Upper lobe of left lung (tissue), 6 donors: ENCODE results near the gene KDELR1. TPM values are rescaled to one million over a fixed set of nuclear protein-coding genes. Genes with fewer than 3 reads are reported as not detected.

Experiments
- ATAC-seq, 2 donors: fragments of 200-7000 bp; cut with Tn5 transposase; one replicate each; pipeline ENCODE4 v1.9.1; 2022; ENCODE audit warnings: mild to moderate bottlenecking in 2 of 2, moderate library complexity in 2 of 2; ENCODE audit not compliant: low FRiP score in 2 of 2
- DNase-seq, 2 donors: peaks; one replicate each; pipeline ENCODE4 v3.0.0-alpha.2; 2019 to 2020
- H3K27ac ChIP-seq, 4 donors: fragments of 200-600 bp; sonication (generic); one replicate each; pipeline ENCODE4 v1.5.1; 2016 to 2019
- H3K27me3 ChIP-seq, 4 donors: fragments of 200-600 bp; sonication (generic); one replicate each; pipeline ENCODE4 v1.5.1; 2017 to 2019
- H3K36me3 ChIP-seq, 4 donors: fragments of 200-600 bp; sonication (generic); one replicate each; pipeline ENCODE4 v1.5.1; 2016 to 2019
- H3K4me1 ChIP-seq, 4 donors: fragments of 200-600 bp; sonication (generic); one replicate each; pipeline ENCODE4 v1.5.1; 2018 to 2019
- H3K4me3 ChIP-seq, 4 donors: fragments of 200-600 bp; sonication (generic); one replicate each; pipeline ENCODE4 v1.5.1; 2017 to 2019; ENCODE audit warnings: mild to moderate bottlenecking in 2 of 4, moderate library complexity in 1 of 4
- H3K9me3 ChIP-seq, 4 donors: fragments of 200-600 bp; sonication (generic); one replicate each; pipeline ENCODE4 v1.5.1; 2018 to 2019
- EP300 ChIP-seq, 4 donors: sonication (generic); formaldehyde crosslinking; IDR thresholded peaks; one replicate each; pipeline ENCODE4 v1.5.1; 2017; ENCODE audit warnings: antibody characterized with exemption in 4 of 4, control low read depth in 2 of 4
- POLR2A ChIP-seq, 4 donors: fragments of 450-650 bp; IDR thresholded peaks; one replicate each; pipeline ENCODE4 v1.5.1; 2016 to 2017; ENCODE audit warnings: antibody characterized with exemption in 4 of 4, mild to moderate bottlenecking in 2 of 4
- POLR2AphosphoS5 ChIP-seq, 2 donors: sonication (generic); formaldehyde crosslinking; IDR thresholded peaks; one replicate each; pipeline ENCODE4 v1.5.1; 2017; ENCODE audit warnings: antibody characterized with exemption in 2 of 2
- WGBS, 2 donors: methylation state at CpG; one replicate each; pipeline ENCODE4 v1.1.5; 2017 to 2018; 5-methylcytosine and 5-hydroxymethylcytosine counted together
- total RNA-seq, 6 donors: library from RNA; depleted of rRNA in 4 of 6; stranded (reverse); fragments of >200 nt in 4 of 6; gene quantifications; one replicate each; pipeline versions ENCODE4 v1.1.0 to v1.2.1, GENCODE V29; 2016 to 2021
- TF ChIP-seq, protein P1 (sequence below), 6 experiments: fragments of 450-650 bp in 4 of 6; fragments of 200-600 bp in 2 of 6; sonication (generic) in 2 of 6; IDR thresholded peaks; one replicate each; pipeline ENCODE4 v1.5.1; 2016 to 2019; ENCODE audit warnings: antibody characterized with exemption in 6 of 6
- donor health status: DM: no; HTN: no; CAD: no; lungs with moderate emphysema.
- donor health status: DM: no; HTN: yes; CAD: no; lungs with severe emphysema.

KDELR1 gene
- total RNA-seq, 6 donors from 2014 or later = 44.6 to 141 (median 96.8) TPM

DNA sequence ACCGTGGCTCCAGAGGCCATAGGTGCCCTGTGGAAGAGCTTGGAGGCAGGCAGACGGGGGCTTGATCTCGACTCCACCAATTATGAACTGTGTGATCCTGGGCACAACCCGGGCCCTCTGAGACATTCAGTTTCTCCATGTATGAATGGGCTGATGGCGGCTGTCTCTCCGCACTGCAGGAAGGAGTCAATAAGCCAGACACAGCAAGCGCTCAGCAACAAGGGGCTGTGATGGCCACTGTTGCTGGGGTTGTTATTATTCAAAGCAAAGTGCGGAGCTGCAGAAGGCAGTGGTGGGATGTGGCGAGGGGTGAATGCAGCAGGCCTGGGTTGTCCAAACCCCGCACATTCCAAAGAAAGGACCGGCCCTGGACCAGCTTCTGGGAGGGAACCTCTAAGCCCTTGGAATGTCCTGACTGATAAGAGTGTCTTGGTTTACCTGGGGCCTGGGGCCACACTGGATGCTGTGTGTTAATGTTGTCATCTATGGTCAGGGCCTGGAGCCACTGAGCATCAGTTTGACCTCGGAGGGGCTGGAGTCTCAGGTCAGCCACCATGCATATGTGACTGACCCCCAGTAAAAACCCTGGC, 35.9 kb downstream of the KDELR1 start:
- WGBS, 2 donors = 89 to 91% methylated on average over 11 to 12 of the region's 12 CpGs
- no peak overlapping the region for H3K27ac ChIP-seq
- no peak for ATAC-seq
- no peaks in the 10 kb centered on the region for H3K27me3 ChIP-seq
- peaks cover 0 to 5% (median 0%) of the 10 kb centered on the region in 4 donors for H3K36me3 ChIP-seq
- no peaks in the 10 kb centered on the region for H3K9me3 ChIP-seq
- no peak for TF ChIP-seq EP300 (IDR thresholded peaks at IDR 0.05)
- no peak for TF ChIP-seq POLR2A (IDR thresholded peaks at IDR 0.05)
- no peak for TF ChIP-seq POLR2AphosphoS5 (IDR thresholded peaks at IDR 0.05)
- TF ChIP-seq, protein P1, sequence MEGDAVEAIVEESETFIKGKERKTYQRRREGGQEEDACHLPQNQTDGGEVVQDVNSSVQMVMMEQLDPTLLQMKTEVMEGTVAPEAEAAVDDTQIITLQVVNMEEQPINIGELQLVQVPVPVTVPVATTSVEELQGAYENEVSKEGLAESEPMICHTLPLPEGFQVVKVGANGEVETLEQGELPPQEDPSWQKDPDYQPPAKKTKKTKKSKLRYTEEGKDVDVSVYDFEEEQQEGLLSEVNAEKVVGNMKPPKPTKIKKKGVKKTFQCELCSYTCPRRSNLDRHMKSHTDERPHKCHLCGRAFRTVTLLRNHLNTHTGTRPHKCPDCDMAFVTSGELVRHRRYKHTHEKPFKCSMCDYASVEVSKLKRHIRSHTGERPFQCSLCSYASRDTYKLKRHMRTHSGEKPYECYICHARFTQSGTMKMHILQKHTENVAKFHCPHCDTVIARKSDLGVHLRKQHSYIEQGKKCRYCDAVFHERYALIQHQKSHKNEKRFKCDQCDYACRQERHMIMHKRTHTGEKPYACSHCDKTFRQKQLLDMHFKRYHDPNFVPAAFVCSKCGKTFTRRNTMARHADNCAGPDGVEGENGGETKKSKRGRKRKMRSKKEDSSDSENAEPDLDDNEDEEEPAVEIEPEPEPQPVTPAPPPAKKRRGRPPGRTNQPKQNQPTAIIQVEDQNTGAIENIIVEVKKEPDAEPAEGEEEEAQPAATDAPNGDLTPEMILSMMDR (IDR thresholded peaks at IDR 0.05) = no peak
- no peaks in the 10 kb centered on the region for H3K4me1 ChIP-seq
- no peak overlapping the region for H3K4me3 ChIP-seq
- no peak for DNase-seq

DNA sequence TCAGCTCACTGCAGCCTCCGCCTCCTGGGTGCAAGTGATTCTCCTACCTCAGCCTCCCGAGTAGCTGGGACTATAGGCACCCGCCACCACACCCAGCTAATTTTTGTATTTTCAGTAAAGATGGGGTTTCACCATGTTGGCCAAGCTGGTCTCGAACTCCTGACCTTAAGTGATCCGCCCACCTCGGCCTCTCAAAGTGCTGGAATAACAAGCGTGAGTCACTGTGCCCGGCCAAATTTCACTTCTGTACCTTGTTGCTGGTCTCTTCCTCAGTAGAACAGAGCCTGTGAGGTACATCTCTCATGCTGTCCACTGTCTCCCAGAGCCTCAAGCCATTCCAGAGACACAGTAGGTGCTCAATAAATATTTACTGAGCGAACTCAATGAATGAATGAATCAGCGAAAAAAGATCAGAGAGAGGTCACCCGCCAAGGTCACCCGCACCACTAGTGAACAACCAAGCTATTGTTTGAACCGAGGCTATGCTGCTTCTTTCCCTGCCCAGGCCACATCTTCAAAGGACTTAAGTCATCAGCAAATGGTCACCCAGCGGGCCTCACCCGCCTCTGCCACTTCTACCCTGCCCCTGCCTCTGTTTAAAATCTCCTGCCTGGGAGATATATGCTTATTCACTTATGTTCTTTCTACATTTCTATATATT, 36.9 kb downstream of the KDELR1 start:
- no peaks in the 10 kb centered on the region for H3K4me1 ChIP-seq
- H3K9me3 ChIP-seq = no peaks in the 10 kb centered on the region
- no peak for TF ChIP-seq POLR2A (IDR thresholded peaks at IDR 0.05)
- TF ChIP-seq POLR2AphosphoS5 (IDR thresholded peaks at IDR 0.05) = no peak
- TF ChIP-seq, protein P1 (IDR thresholded peaks at IDR 0.05) = no peak
- no peak for TF ChIP-seq EP300 (IDR thresholded peaks at IDR 0.05)
- no peaks in the 10 kb centered on the region for H3K36me3 ChIP-seq
- DNase-seq (no peak), ATAC-seq (no peak)
- H3K27me3 ChIP-seq = no peaks in the 10 kb centered on the region
- no peak overlapping the region for H3K27ac ChIP-seq
- no peak overlapping the region for H3K4me3 ChIP-seq
- 85 to 88% methylated on average over 15 of the region's 15 CpGs for WGBS, 2 donors

DNA sequence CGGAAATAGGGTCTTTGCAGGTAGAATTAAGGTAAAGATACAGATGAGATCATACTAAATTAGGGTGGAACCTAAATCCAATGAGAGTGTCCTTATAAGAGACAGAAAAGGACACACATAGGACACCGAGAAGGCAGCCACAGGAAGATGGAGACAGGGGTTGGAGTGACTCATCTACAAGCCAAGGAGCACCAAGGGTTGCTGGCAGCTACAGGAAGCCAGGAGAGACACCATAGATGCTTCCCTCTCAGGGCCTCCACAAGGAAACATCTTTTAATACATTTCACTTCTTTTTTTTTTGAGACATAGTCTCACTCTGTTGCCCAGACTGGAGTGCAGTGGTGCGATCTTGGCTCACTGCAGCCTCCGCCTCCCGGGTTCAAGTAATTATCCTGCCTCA, 37.7 kb downstream of the KDELR1 start:
- 84 to 91% methylated on average over 5 of the region's 5 CpGs for WGBS, 2 donors
- DNase-seq (no peak), ATAC-seq (no peak)
- Histone ChIP-seq H3K27me3 (no peaks in the 10 kb centered on the region), H3K4me1 (no peaks in the 10 kb centered on the region), H3K36me3 (no peaks in the 10 kb centered on the region), H3K9me3 (no peaks in the 10 kb centered on the region), H3K4me3 (no peak overlapping the region), H3K27ac (no peak overlapping the region)
- TF ChIP-seq POLR2A (IDR thresholded peaks at IDR 0.05) = no peak
- TF ChIP-seq, protein P1 (IDR thresholded peaks at IDR 0.05) = no peak
- no peak for TF ChIP-seq POLR2AphosphoS5 (IDR thresholded peaks at IDR 0.05)
- TF ChIP-seq EP300 (IDR thresholded peaks at IDR 0.05) = no peak

DNA sequence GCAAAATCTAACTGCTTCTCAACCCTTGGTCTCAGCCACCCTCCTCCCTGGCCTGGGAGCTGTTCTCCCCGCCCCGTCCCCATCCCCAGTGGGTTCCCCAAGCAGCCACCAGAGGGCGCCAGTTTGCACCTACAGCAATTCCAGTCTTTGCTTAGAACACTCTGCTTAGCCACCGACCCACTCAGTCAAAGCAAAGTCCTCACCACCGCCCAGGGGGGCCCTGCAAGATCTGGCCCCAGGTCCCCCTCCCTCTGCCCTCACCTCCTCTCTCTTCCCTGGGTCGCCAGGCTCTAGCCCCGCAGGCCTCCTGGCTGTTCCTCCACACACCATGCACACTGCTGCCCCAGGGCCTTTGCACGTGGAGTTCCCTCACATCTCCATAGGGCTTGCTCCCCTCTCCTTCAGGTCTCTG, 40.0 kb downstream of the KDELR1 start:
- no peaks in the 10 kb centered on the region for H3K36me3 ChIP-seq
- DNase-seq (peak; percentile 77 to 84), ATAC-seq (peak; percentile 76 to 84)
- H3K4me3 ChIP-seq = no peak overlapping the region
- no peaks in the 10 kb centered on the region for H3K9me3 ChIP-seq
- H3K27ac ChIP-seq = no peak overlapping the region
- H3K4me1 ChIP-seq = no peaks in the 10 kb centered on the region
- H3K27me3 ChIP-seq = no peaks in the 10 kb centered on the region
- WGBS, 2 donors = 43 to 54% methylated on average over 6 to 8 of the region's 8 CpGs
- TF ChIP-seq POLR2A (IDR thresholded peaks at IDR 0.05) = no peak
- TF ChIP-seq, protein P1 (IDR thresholded peaks at IDR 0.05) = peak; percentile 67 to 93 (median 74)

DNA sequence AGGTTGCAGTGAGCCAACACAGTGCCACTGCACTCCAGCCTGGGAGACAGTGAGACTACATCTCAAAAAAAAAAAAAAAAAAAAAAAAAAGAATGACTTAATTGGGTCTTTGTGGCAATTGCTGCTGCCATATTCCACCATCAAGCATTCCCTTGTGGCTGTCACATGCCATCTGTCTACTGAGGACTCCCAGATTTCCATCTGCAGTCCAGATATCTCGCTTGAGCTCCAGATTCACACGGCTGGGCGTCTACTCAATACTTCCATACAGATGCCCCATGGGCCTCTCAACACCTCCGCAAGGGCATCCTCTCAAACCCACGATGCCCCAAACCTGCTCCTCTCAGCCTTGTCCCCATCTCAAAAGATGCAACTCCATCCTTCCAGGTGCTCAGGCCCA, 40.5 kb downstream of the KDELR1 start:
- ATAC-seq = no peak

More for the DNA sequence above, 40.5 kb downstream of the KDELR1 start:
- 92 to 94% methylated on average over 5 of the region's 5 CpGs for WGBS, 2 donors
- DNase-seq = no peak
- Histone ChIP-seq H3K36me3 (no peaks in the 10 kb centered on the region), H3K27me3 (no peaks in the 10 kb centered on the region), H3K27ac (no peak overlapping the region), H3K4me1 (no peaks in the 10 kb centered on the region), H3K4me3 (no peak overlapping the region), H3K9me3 (no peaks in the 10 kb centered on the region)
- TF ChIP-seq, protein P1 (IDR thresholded peaks at IDR 0.05) = no peak
- TF ChIP-seq EP300 (IDR thresholded peaks at IDR 0.05) (no peak), POLR2AphosphoS5 (IDR thresholded peaks at IDR 0.05) (no peak), POLR2A (IDR thresholded peaks at IDR 0.05) (no peak)
